ENCODE measurements around the gene ELMOD3.

- TF ChIP-seq STAT5B (CRISPR knock-in tag; IDR thresholded peaks at IDR 0.05) = no peak
- no peak for TF ChIP-seq ZHX1 (conservative IDR thresholded peaks at IDR 0.05; ENCODE audit: low read length)
- TF ChIP-seq GABPB2 (CRISPR knock-in tag; conservative IDR thresholded peaks at IDR 0.05) = no peak
- no peak for TF ChIP-seq CAMTA2 (CRISPR knock-in tag; conservative IDR thresholded peaks at IDR 0.05)
- TF ChIP-seq ZNF830 (CRISPR knock-in tag; IDR thresholded peaks at IDR 0.05) = no peak
- TF ChIP-seq ELK1 (CRISPR knock-in tag; IDR thresholded peaks at IDR 0.05) = no peak
- TF ChIP-seq KLF16 (IDR thresholded peaks at IDR 0.05) = no peak
- TF ChIP-seq HNRNPLL (IDR thresholded peaks at IDR 0.05; ENCODE audit: low read depth, low read length, poor library complexity, severe bottlenecking) = no peak
- no peak for TF ChIP-seq NFE2 (IDR thresholded peaks at IDR 0.05; ENCODE audit: low read depth)
- TF ChIP-seq CHD1 (IDR thresholded peaks at IDR 0.05; ENCODE audit: low read length) = no peak
- TF ChIP-seq FOS (IDR thresholded peaks at IDR 0.05; ENCODE audit: extremely low read depth, insufficient read length) = no peak
Measured at GRCh38 chr2:85355521-85355920, 952 bp downstream of the ELMOD3 start.

Data from K562 (cell line).